HCT116 (cell line): ENCODE measurements around the gene EDNRA.

Experiments
- CEBPB ChIP-seq: IDR thresholded peaks from 2 replicates; pipeline ENCODE4 v1.6.1; 2012; ENCODE audit warnings: low read depth
- ELF1 ChIP-seq: IDR thresholded peaks from 2 replicates; pipeline ENCODE4 v1.6.1; 2012; ENCODE audit warnings: low read depth, borderline replicate concordance
- POLR2AphosphoS5 ChIP-seq: IDR thresholded peaks from 2 replicates; pipeline ENCODE4 v1.6.1; 2011; ENCODE audit warnings: mild to moderate bottlenecking, low read depth, low read length, moderate library complexity
- REST ChIP-seq: IDR thresholded peaks from 2 replicates; pipeline ENCODE4 v1.6.1; 2012; ENCODE audit warnings: low read depth
- ZFX ChIP-seq: fragments of 450-650 bp; IDR thresholded peaks from 2 replicates; pipeline ENCODE4 v1.6.1; 2017
- TF ChIP-seq, protein P1 (sequence below), 3 experiments: fragments of 200-600 bp in 1 of 3; sonication (generic) in 1 of 3; IDR thresholded peaks in 2 of 3; conservative IDR thresholded peaks in 1 of 3; 2 replicates each; pipeline ENCODE4 v1.5.1; 2012 to 2017; ENCODE audit warnings: low read depth in 2 of 3, low read length in 2 of 3, antibody characterized with exemption in 1 of 3, borderline replicate concordance in 1 of 3, control low read depth in 1 of 3, mild to moderate bottlenecking in 1 of 3, mixed read lengths in 1 of 3, mixed run types in 1 of 3, moderate library complexity in 1 of 3; ENCODE audit not compliant: insufficient read depth in 1 of 3
- TF ChIP-seq, protein P2 (sequence below): IDR thresholded peaks from 2 replicates; pipeline ENCODE4 v1.6.1; 2011; ENCODE audit warnings: mild to moderate bottlenecking, low read length, moderate library complexity; ENCODE audit not compliant: insufficient replicate concordance; ENCODE audit errors: extremely low read depth

- TF ChIP-seq, protein P1, sequence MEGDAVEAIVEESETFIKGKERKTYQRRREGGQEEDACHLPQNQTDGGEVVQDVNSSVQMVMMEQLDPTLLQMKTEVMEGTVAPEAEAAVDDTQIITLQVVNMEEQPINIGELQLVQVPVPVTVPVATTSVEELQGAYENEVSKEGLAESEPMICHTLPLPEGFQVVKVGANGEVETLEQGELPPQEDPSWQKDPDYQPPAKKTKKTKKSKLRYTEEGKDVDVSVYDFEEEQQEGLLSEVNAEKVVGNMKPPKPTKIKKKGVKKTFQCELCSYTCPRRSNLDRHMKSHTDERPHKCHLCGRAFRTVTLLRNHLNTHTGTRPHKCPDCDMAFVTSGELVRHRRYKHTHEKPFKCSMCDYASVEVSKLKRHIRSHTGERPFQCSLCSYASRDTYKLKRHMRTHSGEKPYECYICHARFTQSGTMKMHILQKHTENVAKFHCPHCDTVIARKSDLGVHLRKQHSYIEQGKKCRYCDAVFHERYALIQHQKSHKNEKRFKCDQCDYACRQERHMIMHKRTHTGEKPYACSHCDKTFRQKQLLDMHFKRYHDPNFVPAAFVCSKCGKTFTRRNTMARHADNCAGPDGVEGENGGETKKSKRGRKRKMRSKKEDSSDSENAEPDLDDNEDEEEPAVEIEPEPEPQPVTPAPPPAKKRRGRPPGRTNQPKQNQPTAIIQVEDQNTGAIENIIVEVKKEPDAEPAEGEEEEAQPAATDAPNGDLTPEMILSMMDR (IDR thresholded peaks at IDR 0.05 in 2 of 3, conservative IDR thresholded peaks at IDR 0.05 in 1 of 3; ENCODE audit: borderline replicate concordance in 1 of 3, insufficient read depth in 1 of 3, low read depth in 2 of 3, low read length in 2 of 3) = no peak
- TF ChIP-seq ZFX (no peak), POLR2AphosphoS5 (no peak; the same call in 1 of the 2 replicates), ELF1 (no peak), CEBPB (no peak), REST (no peak)
- TF ChIP-seq, protein P2, sequence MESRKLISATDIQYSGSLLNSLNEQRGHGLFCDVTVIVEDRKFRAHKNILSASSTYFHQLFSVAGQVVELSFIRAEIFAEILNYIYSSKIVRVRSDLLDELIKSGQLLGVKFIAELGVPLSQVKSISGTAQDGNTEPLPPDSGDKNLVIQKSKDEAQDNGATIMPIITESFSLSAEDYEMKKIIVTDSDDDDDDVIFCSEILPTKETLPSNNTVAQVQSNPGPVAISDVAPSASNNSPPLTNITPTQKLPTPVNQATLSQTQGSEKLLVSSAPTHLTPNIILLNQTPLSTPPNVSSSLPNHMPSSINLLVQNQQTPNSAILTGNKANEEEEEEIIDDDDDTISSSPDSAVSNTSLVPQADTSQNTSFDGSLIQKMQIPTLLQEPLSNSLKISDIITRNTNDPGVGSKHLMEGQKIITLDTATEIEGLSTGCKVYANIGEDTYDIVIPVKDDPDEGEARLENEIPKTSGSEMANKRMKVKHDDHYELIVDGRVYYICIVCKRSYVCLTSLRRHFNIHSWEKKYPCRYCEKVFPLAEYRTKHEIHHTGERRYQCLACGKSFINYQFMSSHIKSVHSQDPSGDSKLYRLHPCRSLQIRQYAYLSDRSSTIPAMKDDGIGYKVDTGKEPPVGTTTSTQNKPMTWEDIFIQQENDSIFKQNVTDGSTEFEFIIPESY = no peak
Measured at GRCh38 chr4:147480891-147481576, at the start of gene EDNRA.
